H1 (cell line): ENCODE measurements around the gene FOXJ2. TPM values are rescaled to one million over a fixed set of nuclear protein-coding genes. Genes with fewer than 3 reads are reported as not detected.

ENCODE experiments used
- ATF2 ChIP-seq: IDR thresholded peaks from 2 replicates; pipeline ENCODE4 v1.6.1; 2012; ENCODE audit warnings: low read length, inconsistent platforms
- BRCA1 ChIP-seq: IDR thresholded peaks from 2 replicates; pipeline ENCODE4 v1.6.1; 2012; ENCODE audit warnings: low read depth, low read length, improper control_type of control experiment
- CBX5 ChIP-seq: fragments of 300-800, 300-1000 bp; sonication (generic); IDR thresholded peaks from 2 replicates; pipeline ENCODE4 v1.7.1; 2016; ENCODE audit warnings: antibody characterized with exemption, low read length, low read depth
- CTBP2 ChIP-seq: IDR thresholded peaks from 2 replicates; pipeline ENCODE4 v1.7.0; 2011; ENCODE audit warnings: borderline replicate concordance, mild to moderate bottlenecking, moderate library complexity, mixed read lengths, low read length; ENCODE audit not compliant: insufficient read depth, insufficient read length
- EGR1 ChIP-seq: IDR thresholded peaks from 2 replicates; pipeline ENCODE4 v1.6.1; 2011; ENCODE audit warnings: low read depth, low read length, borderline replicate concordance
- GABPA ChIP-seq: IDR thresholded peaks from 2 replicates; pipeline ENCODE4 v1.6.1; 2011; ENCODE audit warnings: mild to moderate bottlenecking, low read length, moderate library complexity, borderline replicate concordance; ENCODE audit not compliant: insufficient read depth
- HDAC2 ChIP-seq, 2 experiments: fragments of 300-600 bp in 1 of 2; sonication (generic) in 1 of 2; IDR thresholded peaks; 2 replicates each; pipeline ENCODE4 v1.6.1; 2011 to 2012; ENCODE audit warnings: low read depth in 2 of 2, low read length in 2 of 2, mild to moderate bottlenecking in 2 of 2, moderate library complexity in 2 of 2, borderline replicate concordance in 1 of 2, inconsistent platforms in 1 of 2
- HDAC6 ChIP-seq: IDR thresholded peaks from one replicate; pipeline ENCODE4 v1.7.1; 2012; ENCODE audit warnings: low read depth, mild to moderate bottlenecking, inconsistent platforms, low read length, moderate library complexity
- POLR2AphosphoS5 ChIP-seq: IDR thresholded peaks from 2 replicates; pipeline ENCODE4 v1.6.1; 2011; ENCODE audit warnings: low read depth, low read length
- RAD21 ChIP-seq, 2 experiments: IDR thresholded peaks in 1 of 2; conservative IDR thresholded peaks in 1 of 2; 2 replicates each; pipeline ENCODE4 v1.6.1; 2011; ENCODE audit warnings: low read depth in 2 of 2, low read length in 2 of 2, improper control_type of control experiment in 1 of 2, inconsistent platforms in 1 of 2, mild to moderate bottlenecking in 1 of 2, moderate library complexity in 1 of 2
- RFX5 ChIP-seq: IDR thresholded peaks from 2 replicates; pipeline ENCODE4 v1.6.1; 2011; ENCODE audit warnings: low read depth, low read length, improper control_type of control experiment, borderline replicate concordance
- SIN3A ChIP-seq, 2 experiments: IDR thresholded peaks in 1 of 2; conservative IDR thresholded peaks in 1 of 2; 2 replicates each; pipeline ENCODE4 v1.6.1; 2011 to 2012; ENCODE audit warnings: low read length in 2 of 2, improper control_type of control experiment in 1 of 2, low read depth in 1 of 2, mild to moderate bottlenecking in 1 of 2
- SIRT6 ChIP-seq: IDR thresholded peaks from one replicate; pipeline ENCODE4 v1.7.1; 2012; ENCODE audit warnings: low read length, inconsistent platforms
- SP1 ChIP-seq: IDR thresholded peaks from 2 replicates; pipeline ENCODE4 v1.6.1; 2011; ENCODE audit warnings: low read depth, low read length
- SP4 ChIP-seq: IDR thresholded peaks from 2 replicates; pipeline ENCODE4 v1.6.1; 2012; ENCODE audit warnings: low read length, inconsistent platforms
- TAF1 ChIP-seq: IDR thresholded peaks from 2 replicates; pipeline ENCODE4 v1.6.1; 2011; ENCODE audit warnings: mild to moderate bottlenecking, low read depth, low read length
- TBP ChIP-seq: IDR thresholded peaks from 2 replicates; pipeline ENCODE4 v1.6.1; 2011; ENCODE audit warnings: low read depth, low read length, improper control_type of control experiment
- TCF12 ChIP-seq: IDR thresholded peaks from 2 replicates; pipeline ENCODE4 v1.6.1; 2011; ENCODE audit warnings: low read depth, mild to moderate bottlenecking, low read length
- TEAD4 ChIP-seq: IDR thresholded peaks from 2 replicates; pipeline ENCODE4 v1.6.1; 2012; ENCODE audit warnings: low read depth, low read length, inconsistent platforms, mixed read lengths
- YY1 ChIP-seq: IDR thresholded peaks from 2 replicates; pipeline ENCODE4 v1.6.1; 2011; ENCODE audit warnings: low read depth, mild to moderate bottlenecking, low read length
- ZNF274 ChIP-seq: IDR thresholded peaks from 2 replicates; pipeline ENCODE4 v1.7.0; 2012; ENCODE audit warnings: low read length, borderline replicate concordance; ENCODE audit errors: extremely low read depth
- polyA plus RNA-seq, 7 experiments: library from polyadenylated mRNA; depleted of rRNA in 3 of 7; stranded (reverse) in 5 of 7; unstranded in 2 of 7; fragments of >200 nt in 5 of 7; fragments of 200-250 nt in 2 of 7; gene quantifications; 1 replicate in 5 of 7; 2 replicates in 1 of 7; 4 replicates in 1 of 7; pipeline versions ENCODE4 v1.2.1 to v1.2.3, GENCODE V29; 2011 to 2013; ENCODE audit warnings: missing spikeins in 2 of 7, mixed read lengths in 2 of 7
- total RNA-seq: library from RNA; stranded (reverse); fragmentation: NEBNext Ultra II Directional; extraction: Animal tissue kit (Norgen Biotek cat#: 25700); gene quantifications from 2 replicates; pipeline ENCODE4 v1.2.1, GENCODE V29; 2021

The FOXJ2 gene
- total and polyA plus RNA-seq, 2 of the 8 experiments (the other 6 are each of a cell fraction or from before 2014, with no cell fraction given) = 4.2 to 9.3 TPM

GRCh38 chr12:8018666-8019581 is 13.6 kb upstream of the FOXJ2 start (continued):
- TF ChIP-seq ATF2 (no peak; the same call in 1 of the 2 replicates), SIRT6 (no peak), SP1 (no peak), HDAC6 (no peak), GABPA (no peak), EGR1 (no peak), TBP (0 out of 2 replicates have a peak, but pooled peaks have one; percentile 17), RFX5 (no peak), YY1 (no peak), TEAD4 (no peak), TCF12 (no peak), RAD21 (IDR thresholded peaks at IDR 0.05 in 1 of 2, conservative IDR thresholded peaks at IDR 0.05 in 1 of 2; ENCODE audit: low read depth in 2 of 2, low read length in 2 of 2) (no peak; a peak in 1 of 4 replicates), POLR2AphosphoS5 (no peak), TAF1 (0 out of 2 replicates have a peak, but pooled peaks have one; percentile 8), BRCA1 (no peak), SP4 (no peak), HDAC2 (IDR thresholded peaks at IDR 0.05; ENCODE audit: borderline replicate concordance in 1 of 2, low read depth in 2 of 2, low read length in 2 of 2) (peak; percentile 24 to 65; a peak in 2 of 4 replicates), ZNF274 (no peak), CBX5 (no peak), SIN3A (conservative IDR thresholded peaks at IDR 0.05 in 1 of 2, IDR thresholded peaks at IDR 0.05 in 1 of 2; ENCODE audit: low read depth in 1 of 2, low read length in 2 of 2) (peak in 1 of 2 experiments; percentile 60; a peak in 1 of 4 replicates), CTBP2 (no peak)
